Spleen (tissue), 11 donors: ENCODE data around the gene UBL4A. TPM values are rescaled to one million over a fixed set of nuclear protein-coding genes. Genes with fewer than 3 reads are reported as not detected.

Source experiments
- DNase-seq: peaks from one replicate; pipeline ENCODE4 v3.0.0-alpha.2; 2020
- H3K27ac ChIP-seq, 8 donors: fragments of 200-600 bp; sonication (generic) in 7 of 8; 1 replicate in 4 of 8; 2 replicates in 4 of 8; pipeline versions ENCODE4 v1.5.0 to v1.8.0; 2016 to 2021; ENCODE audit warnings: inconsistent platforms in 4 of 8, mild to moderate bottlenecking in 4 of 8, moderate library complexity in 1 of 8
- H3K27me3 ChIP-seq, 7 donors: fragments of 200-600 bp; sonication (generic) in 6 of 7; replicated peaks in 1 of 7; 1 replicate in 4 of 7; 2 replicates in 3 of 7; pipeline versions ENCODE4 v1.5.0 to v1.8.0; 2016 to 2021; ENCODE audit warnings: inconsistent platforms in 3 of 7, mild to moderate bottlenecking in 1 of 7
- H3K36me3 ChIP-seq, 6 donors: fragments of 200-600 bp; sonication (generic) in 5 of 6; 1 replicate in 4 of 6; 2 replicates in 2 of 6; pipeline versions ENCODE4 v1.5.0 to v1.8.0; 2016 to 2021; ENCODE audit warnings: inconsistent platforms in 2 of 6
- H3K4me1 ChIP-seq, 6 donors: fragments of 200-600 bp; sonication (generic) in 5 of 6; 1 replicate in 3 of 6; 2 replicates in 3 of 6; pipeline versions ENCODE4 v1.5.0 to v1.8.0; 2016 to 2021; ENCODE audit warnings: inconsistent platforms in 3 of 6
- H3K4me3 ChIP-seq, 8 donors: fragments of 200-600 bp; sonication (generic) in 7 of 8; 1 replicate in 4 of 8; 2 replicates in 4 of 8; pipeline versions ENCODE4 v1.5.0 to v1.8.0; 2016 to 2021; ENCODE audit warnings: inconsistent platforms in 4 of 8, mild to moderate bottlenecking in 4 of 8, moderate library complexity in 2 of 8
- H3K9me3 ChIP-seq, 8 donors: fragments of 200-600 bp; sonication (generic) in 7 of 8; 1 replicate in 4 of 8; 2 replicates in 4 of 8; pipeline versions ENCODE4 v1.5.0 to v1.8.0; 2016 to 2021; ENCODE audit warnings: inconsistent platforms in 4 of 8
- POLR2A ChIP-seq, 3 donors: fragments of 450-650 bp; IDR thresholded peaks; one replicate each; pipeline ENCODE4 v1.5.1; 2017; ENCODE audit warnings: antibody characterized with exemption in 3 of 3, mild to moderate bottlenecking in 1 of 3
- POLR2AphosphoS5 ChIP-seq, 3 donors: sonication (generic); formaldehyde crosslinking; IDR thresholded peaks; one replicate each; pipeline ENCODE4 v1.5.1; 2017; ENCODE audit warnings: antibody characterized with exemption in 3 of 3
- WGBS, 5 donors: extraction: QIAGEN DNeasy Blood & Tissue Kit in 3 of 5; methylation state at CpG; one replicate each; pipeline versions ENCODE4 v1.1.5 to v1.1.7; 2013 to 2018; 5-methylcytosine and 5-hydroxymethylcytosine counted together
- intact Hi-C: fragments of 100-400 bp; cut with DNase I; formaldehyde crosslinking; loops from one replicate; pipeline ENCODE4 v1.15.0; 2023; ENCODE audit warnings: low total_unique reads
- polyA plus RNA-seq, 3 donors: library from polyadenylated mRNA; stranded (reverse); fragments of 200-250 nt; gene quantifications; one replicate each; pipeline ENCODE4 v1.2.1, GENCODE V29; 2013
- total RNA-seq, 7 donors: library from RNA; depleted of rRNA in 3 of 7; stranded (reverse); fragments of >200 nt in 3 of 7; fragmentation: NEBNext Ultra II Directional in 4 of 7; extraction: Animal tissue kit (Norgen Biotek cat#: 25700) in 4 of 7; gene quantifications; one replicate each; pipeline versions ENCODE4 v1.1.0 to v1.2.1, GENCODE V29; 2016 to 2021
- TF ChIP-seq, protein P1 (sequence below), 11 experiments: fragments of 200-600 bp in 7 of 11; fragments of 450-650 bp in 4 of 11; sonication (generic) in 4 of 11; IDR thresholded peaks in 8 of 11; conservative IDR thresholded peaks in 3 of 11; 1 replicate in 7 of 11; 2 replicates in 4 of 11; pipeline versions ENCODE4 v1.4.0 to v1.8.0; 2016 to 2021; ENCODE audit warnings: antibody characterized with exemption in 11 of 11, inconsistent platforms in 4 of 11, mild to moderate bottlenecking in 1 of 11
- donor health status: healthy with polysubstance abuse.
- donor health status: DM: no; HTN: no; CAD: no; lungs with moderate emphysema.
- donor health status: DM: no; HTN: no; CAD: no.
- donor health status: Bipolar disorder and iron deficiency.
- donor health status: healthy.
- donor health status: DM: no; HTN: no; CAD: no.
- donor health status: DM: yes; HTN: yes; CAD: no.

The UBL4A gene
- total and polyA plus RNA-seq, 10 donors, result 13.4 to 36.3 (median 21.8) TPM

DNA sequence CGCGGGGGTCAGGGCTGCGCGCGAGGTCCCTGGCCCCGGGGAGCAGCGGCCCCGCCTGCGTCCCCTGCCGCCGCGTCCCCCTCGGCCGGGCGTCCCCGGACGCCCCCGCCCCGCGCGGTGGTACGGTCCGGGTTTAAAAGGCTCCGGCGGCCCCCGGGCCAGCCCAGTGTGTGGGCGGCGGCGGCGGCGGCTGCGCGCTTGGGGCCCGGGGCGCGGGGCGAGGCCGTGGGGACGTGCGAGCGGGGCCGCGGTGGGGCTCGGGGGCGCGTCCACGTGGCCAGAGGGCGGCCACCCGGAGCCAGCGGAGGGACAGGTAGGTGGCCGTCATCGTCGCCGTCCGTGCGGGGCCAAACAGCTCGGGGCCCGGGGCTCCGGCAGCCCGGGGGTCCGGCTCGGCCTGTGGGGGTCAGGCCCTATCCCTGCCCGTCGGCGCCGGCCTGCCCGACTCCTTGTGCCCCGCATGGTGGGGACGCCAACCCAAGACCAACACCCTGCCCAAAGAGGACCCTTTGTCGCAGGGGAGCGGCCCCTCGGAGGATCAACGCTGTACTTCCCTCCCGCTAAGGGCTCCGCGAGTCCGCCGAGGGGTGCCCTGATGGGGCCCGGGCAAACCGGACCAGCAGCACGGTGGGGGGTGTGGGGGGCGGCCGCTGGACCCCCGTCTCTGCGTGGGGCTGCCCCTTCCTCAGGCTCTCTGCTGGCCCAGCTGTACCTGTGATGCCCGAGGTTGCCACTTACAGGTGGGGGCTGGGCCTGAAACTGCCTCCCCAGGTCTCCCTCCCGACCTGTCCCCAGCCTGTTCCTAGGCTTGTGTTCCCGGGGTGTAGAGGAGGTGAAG is 28.1 kb downstream of the UBL4A start, which contains the start of gene PLXNA3:
TSS of gene PLXNA3 (plus strand) at position 166 of the 838 bp plus-strand sequence. CDS start 1,903 bp downstream, outside the sequence.
- Histone ChIP-seq H3K4me3 (peak within 1 kb of the TSS; percentile 43 to 80 (median 53)), H3K36me3 (peaks cover 0 to 33% (median 2%) of the 10 kb centered on the region in 6 donors), H3K9me3 (no peaks in the 10 kb centered on the region), H3K4me1 (peaks cover 0 to 27% (median 13%) of the 10 kb centered on the region in 6 donors), H3K27ac (peak within 1 kb of the TSS in 7 of 8 donors; percentile 54 to 89 (median 72)), H3K27me3 (peaks cover 0 to 5% (median 0%) of the 10 kb centered on the region in 7 donors)
- TF ChIP-seq POLR2AphosphoS5 (IDR thresholded peaks at IDR 0.05) (peak; percentile 41 to 84 (median 61)), POLR2A (IDR thresholded peaks at IDR 0.05) (peak in 1 of 3 donors; percentile 41)
- TF ChIP-seq, protein P1, sequence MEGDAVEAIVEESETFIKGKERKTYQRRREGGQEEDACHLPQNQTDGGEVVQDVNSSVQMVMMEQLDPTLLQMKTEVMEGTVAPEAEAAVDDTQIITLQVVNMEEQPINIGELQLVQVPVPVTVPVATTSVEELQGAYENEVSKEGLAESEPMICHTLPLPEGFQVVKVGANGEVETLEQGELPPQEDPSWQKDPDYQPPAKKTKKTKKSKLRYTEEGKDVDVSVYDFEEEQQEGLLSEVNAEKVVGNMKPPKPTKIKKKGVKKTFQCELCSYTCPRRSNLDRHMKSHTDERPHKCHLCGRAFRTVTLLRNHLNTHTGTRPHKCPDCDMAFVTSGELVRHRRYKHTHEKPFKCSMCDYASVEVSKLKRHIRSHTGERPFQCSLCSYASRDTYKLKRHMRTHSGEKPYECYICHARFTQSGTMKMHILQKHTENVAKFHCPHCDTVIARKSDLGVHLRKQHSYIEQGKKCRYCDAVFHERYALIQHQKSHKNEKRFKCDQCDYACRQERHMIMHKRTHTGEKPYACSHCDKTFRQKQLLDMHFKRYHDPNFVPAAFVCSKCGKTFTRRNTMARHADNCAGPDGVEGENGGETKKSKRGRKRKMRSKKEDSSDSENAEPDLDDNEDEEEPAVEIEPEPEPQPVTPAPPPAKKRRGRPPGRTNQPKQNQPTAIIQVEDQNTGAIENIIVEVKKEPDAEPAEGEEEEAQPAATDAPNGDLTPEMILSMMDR (IDR thresholded peaks at IDR 0.05 in 8 of 11, conservative IDR thresholded peaks at IDR 0.05 in 3 of 11), result no peak
- 1 to 37% (median 10%) methylated on average over 3 to 88 of the region's 88 CpGs for WGBS, 5 donors
- DNase-seq, result peak; percentile 87
- intact Hi-C loops, result no loop called here

DNA sequence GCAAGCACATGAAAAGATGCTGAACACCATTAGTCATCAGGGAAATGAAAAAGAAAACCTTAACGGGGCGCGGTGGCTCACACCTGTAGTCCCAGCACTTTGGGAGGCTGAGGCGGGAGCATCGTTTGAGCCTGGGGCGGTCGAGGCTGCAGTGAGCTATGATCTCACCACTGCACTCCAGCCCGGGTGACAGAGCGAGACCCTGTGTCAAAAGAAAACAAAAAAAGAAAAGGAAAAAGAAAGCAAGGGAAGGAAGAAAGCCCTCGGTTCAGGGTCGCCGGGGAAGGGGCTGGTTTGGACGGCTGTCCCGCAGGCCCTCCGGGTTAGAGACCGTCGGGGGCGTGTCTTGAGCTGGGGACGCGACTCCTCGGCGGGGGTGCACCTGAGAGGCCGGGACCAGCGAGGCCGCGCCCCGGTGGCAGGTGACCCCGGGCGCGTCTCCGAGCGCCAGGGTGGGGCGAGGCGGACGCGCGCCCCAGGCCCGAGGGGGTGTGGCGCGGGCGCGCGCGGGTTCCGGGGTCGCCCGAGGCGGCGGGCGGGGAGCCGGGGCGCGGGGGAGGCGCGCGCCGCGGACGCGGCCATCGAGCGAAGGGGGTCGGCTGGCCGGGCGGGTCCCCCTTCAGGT is 28.8 kb downstream of the UBL4A start:
- WGBS, 5 donors, result 3 to 55% (median 12%) methylated on average over 25 to 65 of the region's 65 CpGs
- H3K27me3 ChIP-seq, result peaks cover 0 to 5% (median 0%) of the 10 kb centered on the region in 7 donors
- no peaks in the 10 kb centered on the region for H3K9me3 ChIP-seq
- peak overlapping the region; percentile 16 to 80 (median 48) for H3K4me3 ChIP-seq
- intact Hi-C loops, result no loop called here
- H3K27ac ChIP-seq, result peak overlapping the region in 7 of 8 donors; percentile 54 to 89 (median 72)
- H3K36me3 ChIP-seq, result peaks cover 0 to 29% (median 0%) of the 10 kb centered on the region in 6 donors
- H3K4me1 ChIP-seq, result peaks cover 0 to 27% (median 13%) of the 10 kb centered on the region in 6 donors
- DNase-seq, result peak; percentile 89
- TF ChIP-seq POLR2A (IDR thresholded peaks at IDR 0.05), result no peak
- TF ChIP-seq POLR2AphosphoS5 (IDR thresholded peaks at IDR 0.05), result peak in 1 of 3 donors; percentile 31
- TF ChIP-seq, protein P1 (IDR thresholded peaks at IDR 0.05 in 8 of 11, conservative IDR thresholded peaks at IDR 0.05 in 3 of 11), result no peak

DNA sequence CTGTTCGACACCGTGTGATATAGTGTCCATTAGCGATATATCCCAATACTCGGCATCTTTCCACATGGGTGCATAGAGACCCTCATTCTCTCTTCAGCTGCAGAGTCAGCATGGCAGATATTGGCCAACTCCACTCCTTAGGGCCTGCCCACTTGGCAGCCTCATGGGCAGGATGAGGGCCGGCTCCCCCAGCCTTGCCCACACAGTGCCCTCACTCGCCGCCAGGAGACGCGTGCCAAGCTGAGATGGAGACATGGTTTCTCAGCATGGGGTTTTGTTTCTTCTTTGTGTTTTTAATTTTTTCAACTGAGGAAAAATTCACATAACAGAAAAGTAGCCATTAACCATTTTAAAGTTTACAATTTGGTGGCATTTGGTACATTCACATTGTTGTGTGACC is 33.6 kb downstream of the UBL4A start:
- peaks cover 0 to 47% (median 23%) of the 10 kb centered on the region in 6 donors for H3K36me3 ChIP-seq
- intact Hi-C loops, result no loop called here
- 89 to 95% (median 91%) methylated on average over 9 of the region's 9 CpGs for WGBS, 5 donors
- TF ChIP-seq, protein P1 (IDR thresholded peaks at IDR 0.05 in 8 of 11, conservative IDR thresholded peaks at IDR 0.05 in 3 of 11), result no peak
- TF ChIP-seq POLR2AphosphoS5 (IDR thresholded peaks at IDR 0.05) (no peak), POLR2A (IDR thresholded peaks at IDR 0.05) (no peak)
- no peak overlapping the region for H3K27ac ChIP-seq
- H3K4me1 ChIP-seq, result peaks cover 0 to 7% (median 4%) of the 10 kb centered on the region in 6 donors
- no peaks in the 10 kb centered on the region for H3K27me3 ChIP-seq
- no peak overlapping the region for H3K4me3 ChIP-seq
- H3K9me3 ChIP-seq, result no peaks in the 10 kb centered on the region
- no peak for DNase-seq
